ENCODE data around the gene RANBP17.
"Not testable (repeated sequence)": the region's sequence is repeated elsewhere in the genome, so short reads cannot be mapped to it uniquely, and the experiment has no call there.

The RANBP17 gene

DNA sequence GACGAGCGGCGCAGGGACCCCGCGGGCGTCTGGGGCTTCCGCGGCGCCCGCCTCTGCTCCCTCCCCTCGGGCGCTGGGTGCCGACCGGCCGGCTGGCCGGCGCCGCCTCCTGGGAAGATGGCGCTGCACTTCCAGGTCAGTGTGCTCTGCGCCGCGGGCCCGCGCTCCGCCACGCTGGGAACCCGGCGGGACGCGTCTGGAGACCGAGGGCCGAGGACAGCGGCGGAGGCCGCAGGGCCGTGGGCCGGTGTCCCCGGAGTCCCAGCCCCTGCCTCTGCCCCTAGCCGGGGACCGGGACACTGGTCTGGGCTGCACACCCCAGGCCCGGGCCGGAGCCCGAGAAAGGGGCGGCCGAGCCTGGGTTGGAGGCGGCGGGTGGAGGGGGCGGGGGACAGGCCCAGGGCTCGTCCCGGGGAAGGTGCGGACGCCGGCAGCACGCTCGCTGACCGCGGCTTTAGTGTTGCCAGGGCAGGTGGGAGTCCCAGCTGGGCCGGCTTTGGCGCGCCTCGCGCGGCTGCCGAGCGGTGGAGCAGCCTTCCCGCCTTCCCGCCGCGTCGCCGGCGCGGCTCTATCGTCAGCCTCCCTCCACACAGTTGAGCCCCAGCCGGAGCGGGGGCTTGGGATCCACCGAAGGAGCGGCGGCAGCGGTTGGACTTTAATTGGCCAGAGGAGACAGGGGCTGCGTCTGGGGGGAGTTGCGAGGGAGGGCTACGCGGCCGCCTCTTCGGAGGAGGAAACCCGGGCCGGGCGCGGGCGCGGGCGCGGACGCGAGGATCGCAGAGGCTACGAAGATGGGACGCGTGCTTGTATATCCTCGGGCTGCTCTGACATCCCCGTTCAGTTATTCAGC lies at the start of gene RANBP17:
Gene RANBP17, plus strand, starts transcription at position 102 of the 850 bp plus-strand sequence.
- DNase-seq: peak; percentile 56

DNA sequence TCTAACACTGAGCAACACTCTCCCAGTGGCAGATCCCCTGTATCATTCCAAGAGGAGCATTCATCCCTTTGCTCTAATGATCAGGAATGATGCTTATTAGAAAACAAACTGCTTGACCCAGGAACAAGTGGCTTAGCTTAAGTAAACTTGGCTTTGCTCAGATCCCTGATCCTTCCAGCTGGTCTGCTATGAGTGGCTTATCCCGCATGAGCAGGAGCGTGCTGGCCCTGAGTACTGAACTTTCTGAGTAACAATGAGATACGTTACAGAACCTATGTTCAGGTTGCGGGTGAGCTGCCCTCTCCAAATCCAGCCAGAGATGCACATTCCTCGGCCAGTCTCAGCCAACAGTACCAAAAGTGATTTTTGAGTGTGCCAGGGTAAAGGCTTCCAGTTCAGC lies 48.6 kb upstream of the RANBP17 start:
- no peak for DNase-seq

DNA sequence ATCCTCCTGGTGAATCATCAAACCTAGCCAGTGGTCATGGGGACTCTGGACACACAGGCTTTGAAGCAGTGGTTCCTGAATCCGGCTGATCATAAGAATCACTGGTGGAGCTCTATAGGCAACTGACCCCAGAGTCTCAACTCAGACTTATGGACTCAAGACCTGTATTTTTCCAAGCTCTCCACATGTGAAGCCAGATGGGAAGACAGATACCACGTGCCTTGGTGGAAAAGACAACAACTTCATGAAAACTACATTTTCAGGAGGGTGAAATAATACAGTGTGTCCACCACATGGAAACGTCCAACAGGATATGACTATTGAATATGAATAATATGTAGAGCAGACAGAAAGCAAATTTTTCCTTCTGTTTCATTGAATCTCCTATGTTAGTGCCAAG lies 44.6 kb upstream of the RANBP17 start:
- no peak for DNase-seq

DNA sequence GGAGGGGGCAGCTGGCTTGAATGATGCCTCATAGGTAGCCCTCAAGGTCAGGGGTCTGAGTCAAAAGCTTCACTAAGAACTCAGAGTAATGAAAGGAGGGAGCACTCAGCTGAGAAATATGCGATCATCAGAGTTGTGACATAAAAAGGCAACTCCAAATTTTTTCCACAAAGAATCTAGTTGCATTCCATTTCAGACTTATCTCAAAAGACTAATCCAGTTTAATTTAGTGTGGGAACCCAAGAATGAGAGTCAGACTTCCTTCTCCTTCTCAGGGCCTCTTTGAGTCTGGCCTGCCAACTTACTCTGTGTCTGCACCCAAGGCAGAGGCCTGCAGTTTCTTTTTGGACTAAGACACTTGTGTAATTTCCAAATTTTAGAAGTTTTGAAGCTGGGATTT lies 43.6 kb upstream of the RANBP17 start:
- DNase-seq: no peak

DNA sequence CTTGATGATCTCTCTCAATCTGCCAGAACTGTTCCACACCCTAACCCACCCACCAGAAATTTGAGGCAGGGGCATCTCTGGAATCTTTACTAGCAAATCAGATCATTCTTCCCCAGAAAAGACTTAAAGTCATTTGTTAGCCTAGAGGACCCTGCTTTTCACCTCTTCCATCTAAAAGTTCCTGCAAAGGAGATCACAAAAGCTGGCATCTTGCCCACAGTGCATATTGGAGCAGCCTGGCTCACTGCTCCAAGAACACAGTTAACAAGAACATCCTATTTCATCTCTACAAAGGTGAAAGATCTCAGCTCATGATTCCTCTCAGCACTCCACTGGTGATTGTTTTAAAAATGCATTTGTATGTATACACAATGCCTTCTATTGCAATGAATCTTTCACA lies 42.0 kb upstream of the RANBP17 start:
- no peak for DNase-seq

DNA sequence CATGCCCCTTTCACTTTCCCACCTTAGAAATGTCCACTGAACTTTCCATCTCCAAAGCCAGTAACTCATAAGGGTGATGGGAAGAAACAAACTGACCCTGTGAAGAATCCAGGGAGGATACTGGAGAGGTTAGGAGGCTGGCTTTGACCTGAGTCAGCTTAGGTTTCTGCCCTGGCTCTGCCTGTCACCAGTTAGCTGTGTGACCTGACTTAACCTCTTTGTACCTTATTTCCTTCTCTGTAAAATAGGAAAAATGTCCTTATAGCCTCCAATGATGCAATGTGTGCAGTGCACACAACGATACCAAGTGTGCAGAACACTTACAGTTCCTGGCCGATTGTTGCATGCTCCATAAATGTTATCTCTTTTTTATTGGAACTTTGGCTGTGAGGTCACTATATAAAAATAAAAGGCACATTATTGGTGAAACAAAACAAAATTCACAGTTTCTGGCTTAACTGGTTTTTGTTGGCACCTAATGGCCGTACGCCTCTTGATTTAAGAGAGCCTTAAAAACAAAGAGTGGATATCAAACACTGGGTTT lies 40.5 kb upstream of the RANBP17 start:
- no peak for DNase-seq

DNA sequence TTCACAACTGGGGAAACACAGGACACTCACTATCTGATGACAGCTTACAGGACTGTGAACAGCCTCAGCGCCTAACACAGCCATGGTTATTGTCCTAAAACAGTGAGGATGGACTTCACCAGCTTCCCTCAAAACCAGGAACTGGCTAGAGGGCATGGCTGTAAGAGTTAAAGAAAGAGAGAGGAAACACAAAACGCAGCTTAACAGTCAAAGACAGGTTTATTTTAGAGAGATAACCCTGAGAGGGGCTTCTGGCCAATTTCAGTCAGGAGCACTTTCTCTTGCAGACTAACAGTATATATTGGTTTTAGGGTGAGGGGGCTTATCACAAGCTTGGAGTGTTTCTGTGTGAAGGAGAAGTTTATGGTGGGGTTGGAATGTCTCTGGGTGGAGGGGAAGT lies 35.7 kb upstream of the RANBP17 start:
- DNase-seq: no peak

DNA sequence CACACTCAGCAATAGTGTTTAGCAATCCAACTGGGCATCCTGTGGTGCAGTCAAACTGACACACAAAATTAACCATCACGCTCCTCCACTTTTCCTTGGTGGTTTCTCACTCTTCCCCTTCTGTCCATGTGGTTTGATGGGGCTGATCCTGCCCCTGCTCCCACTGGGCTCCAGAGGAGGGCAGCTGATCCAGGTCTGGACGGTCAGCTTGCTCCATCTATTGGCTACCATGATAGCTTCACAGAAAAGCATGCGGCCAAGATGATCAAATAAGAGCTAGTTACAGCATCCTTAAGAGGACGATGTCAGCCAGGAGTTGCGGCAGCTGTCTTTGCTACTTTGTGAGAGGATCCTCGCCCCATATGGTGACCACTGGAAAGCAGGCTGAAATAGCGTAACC lies 29.6 kb upstream of the RANBP17 start:
- DNase-seq: no peak

DNA sequence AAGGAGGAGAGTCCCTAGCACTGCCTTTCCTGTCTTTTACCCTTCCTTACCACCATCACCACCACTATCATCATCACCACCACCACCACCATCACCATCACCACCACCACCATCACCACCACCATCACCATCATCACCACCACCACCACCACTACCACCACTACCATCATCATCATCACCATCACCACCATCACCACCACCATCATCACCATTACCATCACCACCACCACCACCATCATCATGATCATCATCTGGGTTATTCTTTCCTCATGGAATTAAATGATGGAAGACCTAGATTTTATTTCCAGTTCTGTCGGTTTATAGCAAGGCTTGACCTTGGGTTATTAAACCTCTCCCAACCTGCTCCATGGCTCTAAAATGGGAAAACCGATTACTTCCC lies 27.8 kb upstream of the RANBP17 start:
- DNase-seq: not testable (repeated sequence)

DNA sequence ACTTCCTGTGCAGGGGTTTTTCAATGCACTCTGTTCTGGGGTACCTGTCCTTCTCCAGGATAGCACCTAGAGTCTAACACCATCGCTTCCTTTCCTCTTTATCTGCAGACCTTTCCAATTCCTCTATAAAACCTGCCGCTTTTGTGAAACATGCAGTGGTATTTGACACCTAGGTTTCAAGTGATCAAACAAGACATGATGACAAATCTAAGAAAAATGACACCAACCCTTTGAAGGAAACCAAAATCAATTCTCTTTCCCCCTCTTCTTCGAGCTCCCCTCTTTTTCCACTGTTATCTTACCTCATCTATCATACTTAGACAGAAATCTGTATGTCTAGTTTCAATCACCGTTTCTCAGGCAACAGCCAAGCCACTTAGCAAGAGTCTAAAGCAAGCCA lies 25.6 kb upstream of the RANBP17 start:
- no peak for DNase-seq

DNA sequence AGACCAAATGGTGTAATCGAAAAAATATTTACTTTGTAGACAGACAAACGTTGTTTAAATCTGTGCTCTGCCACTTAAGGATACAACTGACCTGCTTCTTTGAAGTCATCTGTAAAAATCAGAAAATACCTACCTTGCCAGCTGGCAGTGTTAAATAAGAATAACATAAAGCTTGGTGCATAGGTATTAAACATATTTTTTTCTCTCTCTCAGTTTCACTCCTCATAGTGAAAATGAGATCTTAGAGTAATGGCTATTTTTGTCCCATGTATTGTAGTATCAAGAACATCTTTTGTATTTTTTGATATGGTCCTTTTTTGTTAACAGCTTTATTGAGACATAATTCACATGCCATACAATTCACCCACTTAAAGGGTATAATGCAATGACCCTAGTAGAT lies 17.9 kb upstream of the RANBP17 start:
- DNase-seq: no peak

DNA sequence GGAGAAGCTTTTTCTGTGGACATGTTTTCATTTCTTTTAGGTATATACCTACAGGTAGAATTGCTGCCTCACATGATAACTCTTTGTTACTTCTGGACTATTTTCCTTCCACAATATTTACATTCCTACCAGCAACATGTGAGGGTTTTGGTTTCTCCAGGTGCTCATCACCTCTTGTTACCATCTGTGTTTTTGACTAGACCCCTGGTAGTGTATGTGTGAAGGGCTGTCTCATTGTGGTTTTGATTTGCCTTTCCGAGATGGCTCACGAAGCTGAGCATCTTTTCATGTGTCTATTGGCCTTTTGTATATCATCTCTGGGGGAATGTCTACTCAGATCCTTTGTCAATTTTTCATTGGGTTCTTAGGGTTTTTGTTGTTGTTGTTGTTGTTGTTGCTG lies 17.2 kb upstream of the RANBP17 start:
- no peak for DNase-seq

DNA sequence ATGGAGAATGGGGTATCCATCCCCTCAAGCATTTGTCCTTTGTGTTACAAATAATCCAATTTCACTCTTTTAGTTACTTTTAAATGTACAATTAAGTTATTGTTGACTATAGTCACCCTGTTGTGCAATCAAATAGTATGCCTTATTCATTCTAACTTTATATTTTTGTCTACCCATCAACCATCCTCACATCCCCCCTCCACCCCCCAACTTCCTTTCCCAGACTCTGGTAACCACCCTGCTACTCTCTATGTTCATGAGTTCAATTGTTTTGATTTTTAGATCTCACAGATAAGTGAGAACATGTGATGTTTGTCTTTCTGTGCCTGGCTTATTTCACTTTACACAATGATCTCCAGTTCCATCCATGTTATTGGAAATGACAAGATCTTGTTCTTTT lies 15.4 kb upstream of the RANBP17 start:
- DNase-seq: no peak

DNA sequence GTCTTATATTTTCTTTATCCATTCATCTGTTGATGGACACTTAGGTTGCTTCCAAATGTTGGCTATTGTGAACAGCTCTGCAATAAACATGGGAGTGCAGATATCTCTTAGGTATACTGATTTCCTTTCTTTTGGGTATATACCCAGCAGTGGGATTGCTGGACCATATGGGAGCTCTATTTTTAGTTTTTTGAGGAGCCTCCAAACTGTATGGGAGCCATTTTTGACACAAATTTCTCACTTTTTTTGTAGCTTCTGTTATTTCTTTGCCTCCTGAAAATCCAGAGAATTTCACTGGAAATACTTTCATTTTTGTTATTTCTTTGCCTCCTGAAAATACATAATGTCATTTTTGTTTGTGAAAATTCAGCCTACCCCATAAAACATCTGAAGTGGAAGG lies 15.0 kb upstream of the RANBP17 start:
- DNase-seq: no peak

DNA sequence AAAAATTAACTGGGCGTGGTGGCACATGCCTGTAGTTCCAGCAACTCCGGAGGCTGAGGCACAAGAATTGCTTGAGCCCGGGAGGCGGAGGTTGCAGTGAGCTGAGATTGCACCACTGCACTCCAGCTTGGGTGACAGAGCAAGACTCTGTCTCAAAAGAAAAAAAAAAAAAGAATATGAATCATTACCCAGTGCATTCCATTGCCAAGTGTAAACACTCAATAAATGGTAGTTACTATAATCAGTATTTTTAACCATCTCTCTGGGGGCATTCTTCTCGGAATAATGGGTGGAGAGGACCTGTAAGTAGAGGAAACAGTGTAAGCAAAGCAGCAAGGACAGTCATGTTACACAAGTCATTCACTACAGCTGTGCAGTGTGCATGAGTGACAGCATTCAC lies 13.8 kb upstream of the RANBP17 start:
- no peak for DNase-seq

DNA sequence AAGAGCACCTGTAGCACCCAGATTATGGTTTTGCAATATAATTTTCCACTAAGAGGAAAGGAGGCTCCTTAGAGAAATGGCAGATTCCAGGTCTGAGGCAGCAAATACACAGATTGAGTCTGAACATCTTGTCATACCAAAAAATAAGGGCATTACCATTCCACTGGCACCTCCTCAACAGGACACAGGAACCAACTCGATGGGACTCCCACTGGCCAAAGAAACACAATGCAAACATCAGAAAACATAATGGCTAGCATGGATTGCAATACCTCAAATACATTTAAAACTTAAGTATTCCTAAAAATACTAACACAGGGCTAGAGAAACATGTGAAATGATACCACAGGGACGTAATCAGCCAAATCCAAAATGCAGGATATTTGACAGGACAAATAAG lies 12.4 kb upstream of the RANBP17 start:
- no peak for DNase-seq

DNA sequence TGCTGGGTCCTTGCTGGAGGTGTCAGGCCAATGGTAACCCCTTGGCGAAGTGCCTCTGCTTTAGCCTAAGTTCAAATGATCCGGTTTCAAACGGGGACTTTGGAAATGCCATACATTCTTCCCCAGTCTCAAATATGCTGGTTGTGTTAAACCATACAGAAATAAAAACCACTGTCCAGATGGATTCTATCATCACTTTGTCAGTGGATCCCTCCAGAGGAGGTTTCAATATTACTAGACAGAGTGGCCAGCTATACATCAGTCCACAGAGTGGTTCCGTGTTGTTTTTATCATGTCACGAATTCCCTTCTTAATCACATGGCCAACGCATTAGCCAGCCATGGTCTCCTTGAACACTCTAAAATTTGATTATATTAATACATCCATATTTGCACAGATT lies 7.3 kb upstream of the RANBP17 start:
- DNase-seq: no peak

DNA sequence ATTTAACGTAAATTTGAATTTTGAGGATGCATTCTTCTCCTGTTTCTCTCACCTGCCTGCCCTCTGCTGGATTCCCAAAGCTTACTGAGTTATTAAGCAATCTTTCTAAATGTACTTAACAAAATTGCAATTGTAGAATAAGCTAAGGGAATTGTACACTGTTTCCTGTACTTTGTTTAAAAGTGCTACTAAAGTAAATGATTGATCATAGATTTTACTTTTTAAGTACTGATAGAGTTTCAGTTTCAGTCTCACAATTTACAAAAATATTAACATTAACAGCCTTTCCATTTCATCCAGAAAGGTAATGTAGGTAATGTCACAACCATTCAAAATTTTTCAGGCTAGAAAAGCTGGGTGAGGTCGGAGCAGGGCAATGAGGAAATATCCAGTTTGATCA lies 4.8 kb upstream of the RANBP17 start:
- no peak for DNase-seq

DNA sequence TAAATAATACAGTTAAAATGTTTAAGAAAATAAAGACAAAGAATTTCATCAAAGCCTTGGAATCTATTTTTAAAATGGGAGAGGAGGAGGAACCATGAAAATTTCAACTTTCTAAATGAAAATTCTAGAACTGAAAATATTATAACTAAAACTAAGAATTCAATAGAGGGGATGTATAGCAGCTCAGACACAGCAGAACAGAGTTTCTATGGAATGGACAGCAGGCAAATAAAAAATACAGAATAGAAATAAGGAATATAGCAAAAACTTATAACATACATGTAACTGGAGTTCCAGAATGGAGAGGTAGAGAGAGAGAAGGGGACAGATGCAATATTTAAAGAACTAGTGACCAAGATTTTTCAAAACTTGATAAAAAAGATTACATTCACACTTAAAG lies 1.4 kb upstream of the RANBP17 start:
- DNase-seq: no peak

DNA sequence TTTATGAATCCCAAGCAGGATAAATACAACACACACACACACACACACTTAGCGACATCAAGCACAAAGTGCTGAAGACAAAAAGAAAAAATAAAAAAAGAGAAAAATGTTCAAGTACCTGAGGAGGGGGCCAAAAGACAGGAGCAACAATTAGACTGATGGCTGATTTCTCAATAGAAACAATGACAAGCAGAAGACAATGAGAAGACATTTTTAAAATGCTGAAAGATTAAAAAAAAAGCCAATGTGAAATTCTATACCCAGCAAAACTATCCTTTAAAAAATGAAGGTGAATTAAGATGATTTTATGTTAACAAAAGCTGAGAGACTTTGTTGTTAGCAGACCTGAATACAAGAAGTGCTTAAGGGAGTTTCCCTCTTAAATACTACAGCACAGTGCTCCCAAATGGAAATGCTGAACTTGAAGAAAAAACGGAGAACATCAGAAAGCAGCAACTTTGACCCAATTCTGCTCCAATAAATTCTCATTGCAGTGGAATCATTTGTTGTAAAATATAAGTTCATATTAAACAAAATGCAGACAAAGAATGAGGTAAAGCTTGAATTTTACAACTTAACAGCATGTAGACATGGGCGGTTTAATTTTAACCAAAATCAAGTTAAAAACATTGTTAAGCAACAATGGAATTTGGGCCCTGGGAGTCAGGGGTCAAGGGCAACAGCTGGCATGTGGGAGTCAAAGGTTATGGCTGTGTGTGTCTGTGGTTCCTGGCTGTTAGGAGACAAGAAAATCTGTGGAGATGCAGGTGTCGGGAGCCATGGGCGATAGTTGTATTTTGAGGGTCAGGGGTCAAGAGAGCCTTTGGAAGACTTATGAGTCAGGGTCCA lies 776 bp upstream of the RANBP17 start:
- DNase-seq: no peak

DNA sequence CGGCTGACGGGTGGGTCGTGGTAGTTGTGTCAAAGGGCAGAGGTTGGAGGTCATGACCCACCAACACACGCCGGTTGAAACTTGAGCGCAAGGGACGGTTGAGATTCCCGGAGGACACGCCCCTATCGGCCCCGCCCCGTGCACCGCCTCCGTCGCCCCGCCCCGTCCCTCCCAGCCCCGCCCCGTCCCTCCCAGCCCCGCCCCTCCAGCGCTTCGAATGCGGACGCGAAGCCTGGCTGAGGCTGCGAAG lies 226 bp upstream of the RANBP17 start:
- no peak for DNase-seq

DNA sequence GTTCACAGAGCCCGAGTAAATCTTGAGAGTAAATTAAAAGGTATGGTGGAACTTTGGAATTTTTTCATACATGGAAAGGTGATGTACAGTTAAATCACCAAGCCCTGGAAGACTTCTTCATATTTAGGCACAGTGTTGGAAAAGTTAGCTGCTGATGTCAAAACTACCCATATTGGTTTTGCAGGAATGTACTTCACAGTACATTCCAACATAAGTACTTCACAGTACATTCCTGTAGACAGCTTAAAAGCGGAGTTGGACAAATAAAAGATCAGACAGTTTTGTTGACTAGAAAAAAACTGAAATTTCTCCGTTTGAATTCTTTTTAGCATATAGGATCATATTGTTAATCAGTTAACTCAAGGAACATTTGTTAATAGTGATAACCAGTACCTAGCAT lies 1.8 kb downstream of the RANBP17 start:
- DNase-seq: no peak

DNA sequence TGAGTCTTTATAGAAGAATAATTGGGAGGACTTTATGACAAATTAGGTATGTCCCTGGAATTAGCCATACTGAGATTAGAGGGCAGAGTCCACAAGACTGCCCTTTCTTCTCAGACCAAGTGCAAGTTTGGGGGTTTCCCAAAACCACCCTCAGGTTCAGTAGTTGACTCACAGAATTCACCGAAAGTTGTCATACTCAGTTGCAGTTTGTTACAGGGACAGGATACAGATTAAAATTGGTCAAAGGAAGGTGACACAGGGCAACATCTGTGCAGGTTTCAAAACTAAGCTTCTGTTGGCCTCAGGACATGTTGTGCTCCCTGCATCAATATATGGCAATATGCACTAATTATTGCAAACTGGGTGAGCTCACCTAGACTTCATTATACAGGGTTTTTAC lies 3.8 kb downstream of the RANBP17 start:
- no peak for DNase-seq

DNA sequence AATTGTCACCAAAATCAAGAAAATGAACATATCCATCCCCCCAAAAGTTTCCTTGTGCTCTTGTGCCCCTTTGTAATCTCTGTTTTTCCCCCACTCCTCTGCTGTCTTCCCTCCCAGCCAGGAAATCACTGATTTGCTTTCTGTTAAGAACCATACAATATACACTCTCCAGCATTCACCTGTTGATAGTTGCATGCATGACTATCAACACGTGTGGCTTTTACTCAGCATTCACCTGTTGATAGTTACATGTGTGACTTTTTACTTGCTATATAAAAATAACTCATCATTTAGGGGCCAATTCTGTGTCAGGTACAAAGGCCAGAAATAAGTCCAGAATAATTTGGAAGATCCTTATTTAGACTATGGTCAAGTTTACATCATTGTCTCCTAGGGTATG lies 6.0 kb downstream of the RANBP17 start:
- DNase-seq: no peak
